Measurements from ENCODE around the gene SECISBP2.

SECISBP2 gene

GRCh38 chr9:89345476-89345875 is 27.2 kb downstream of the SECISBP2 start:
- H3K27ac ChIP-seq, result no peak overlapping the region
- no peak for DNase-seq (ENCODE audit: low read depth, low spot score)

- H3K27ac ChIP-seq, result no peak overlapping the region
- no peak for DNase-seq (ENCODE audit: low read depth, low spot score)
These were observed 28.4 kb downstream of the SECISBP2 start for GRCh38 chr9:89346696-89347095.

- no peak for DNase-seq (ENCODE audit: low read depth, low spot score)
- no peak overlapping the region for H3K27ac ChIP-seq
These were observed 29.4 kb downstream of the SECISBP2 start for GRCh38 chr9:89347651-89348050.

GRCh38 chr9:89349607-89350006 is 31.3 kb downstream of the SECISBP2 start:
- H3K27ac ChIP-seq, result no peak overlapping the region
- DNase-seq (ENCODE audit: low read depth, low spot score), result no peak

- no peak for DNase-seq (ENCODE audit: low read depth, low spot score)
These were observed 32.8 kb downstream of the SECISBP2 start for GRCh38 chr9:89350988-89351557.

GRCh38 chr9:89351584-89352300 is 33.4 kb downstream of the SECISBP2 start:
- no peak overlapping the region for H3K27ac ChIP-seq
- DNase-seq (ENCODE audit: low read depth, low spot score), result no peak

More at GRCh38 chr9:89350988-89351557, 32.8 kb downstream of the SECISBP2 start:
- H3K27ac ChIP-seq, result no peak overlapping the region

GRCh38 chr9:89352451-89352850 is 34.2 kb downstream of the SECISBP2 start:
- no peak for DNase-seq (ENCODE audit: low read depth, low spot score)
- no peak overlapping the region for H3K27ac ChIP-seq

GRCh38 chr9:89352874-89353649 is 34.8 kb downstream of the SECISBP2 start:
- no peak for DNase-seq (ENCODE audit: low read depth, low spot score)
- H3K27ac ChIP-seq, result no peak overlapping the region

GRCh38 chr9:89353989-89354388 is 35.7 kb downstream of the SECISBP2 start:
- no peak for DNase-seq (ENCODE audit: low read depth, low spot score)
- no peak overlapping the region for H3K27ac ChIP-seq

GRCh38 chr9:89354471-89354870 is 36.2 kb downstream of the SECISBP2 start:
- DNase-seq (ENCODE audit: low read depth, low spot score), result no peak
- no peak overlapping the region for H3K27ac ChIP-seq

GRCh38 chr9:89356782-89357181 is 38.5 kb downstream of the SECISBP2 start:
- no peak for DNase-seq (ENCODE audit: low read depth, low spot score)
- H3K27ac ChIP-seq, result no peak overlapping the region

GRCh38 chr9:89357331-89358197 is 39.3 kb downstream of the SECISBP2 start:
- no peak overlapping the region for H3K27ac ChIP-seq
- DNase-seq (ENCODE audit: low read depth, low spot score), result no peak

GRCh38 chr9:89358376-89358916 is 40.1 kb downstream of the SECISBP2 start:
- no peak for DNase-seq (ENCODE audit: low read depth, low spot score)
- H3K27ac ChIP-seq, result no peak overlapping the region

- no peak for DNase-seq (ENCODE audit: low read depth, low spot score)
These were observed 40.7 kb downstream of the SECISBP2 start for GRCh38 chr9:89358985-89359384.

GRCh38 chr9:89359751-89360261 is 41.5 kb downstream of the SECISBP2 start:
- no peak overlapping the region for H3K27ac ChIP-seq

More at GRCh38 chr9:89358985-89359384, 40.7 kb downstream of the SECISBP2 start:
- no peak overlapping the region for H3K27ac ChIP-seq

GRCh38 chr9:89360465-89360864 is 42.2 kb downstream of the SECISBP2 start:
- no peak overlapping the region for H3K27ac ChIP-seq
- DNase-seq (ENCODE audit: low read depth, low spot score), result no peak

More at GRCh38 chr9:89359751-89360261, 41.5 kb downstream of the SECISBP2 start:
- no peak for DNase-seq (ENCODE audit: low read depth, low spot score)

- no peak overlapping the region for H3K27ac ChIP-seq
- no peak for DNase-seq (ENCODE audit: low read depth, low spot score)
These were observed 42.7 kb downstream of the SECISBP2 start for GRCh38 chr9:89361031-89361430.

GRCh38 chr9:89361816-89362646 is 43.7 kb downstream of the SECISBP2 start:
- H3K27ac ChIP-seq, result no peak overlapping the region

More at GRCh38 chr9:89361816-89362646, 43.7 kb downstream of the SECISBP2 start:
- DNase-seq (ENCODE audit: low read depth, low spot score), result no peak

All from epithelial cell of prostate (primary cell).